Measurements from ENCODE around the gene TRAF3IP1.

DNA sequence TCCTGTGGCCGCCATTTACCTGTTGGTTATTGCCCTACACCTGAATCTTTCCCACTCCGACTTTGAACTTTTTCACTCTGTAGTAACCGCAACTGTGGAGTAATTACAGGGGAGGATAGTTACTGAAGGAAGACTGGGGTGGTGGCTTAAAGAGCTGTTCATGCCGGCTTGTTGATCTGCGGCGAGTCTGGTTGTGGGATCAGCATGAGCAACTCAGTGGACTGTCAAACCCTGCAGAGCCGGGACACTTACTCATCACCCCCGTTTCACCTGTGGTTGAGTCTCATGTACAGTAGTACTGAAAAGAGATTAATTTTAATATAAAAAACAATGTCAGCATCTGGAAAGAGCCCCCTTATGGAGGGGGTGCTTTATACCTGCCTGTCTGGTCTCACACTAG is 108.5 kb downstream of the TRAF3IP1 start:
- TF ChIP-seq, protein P1, sequence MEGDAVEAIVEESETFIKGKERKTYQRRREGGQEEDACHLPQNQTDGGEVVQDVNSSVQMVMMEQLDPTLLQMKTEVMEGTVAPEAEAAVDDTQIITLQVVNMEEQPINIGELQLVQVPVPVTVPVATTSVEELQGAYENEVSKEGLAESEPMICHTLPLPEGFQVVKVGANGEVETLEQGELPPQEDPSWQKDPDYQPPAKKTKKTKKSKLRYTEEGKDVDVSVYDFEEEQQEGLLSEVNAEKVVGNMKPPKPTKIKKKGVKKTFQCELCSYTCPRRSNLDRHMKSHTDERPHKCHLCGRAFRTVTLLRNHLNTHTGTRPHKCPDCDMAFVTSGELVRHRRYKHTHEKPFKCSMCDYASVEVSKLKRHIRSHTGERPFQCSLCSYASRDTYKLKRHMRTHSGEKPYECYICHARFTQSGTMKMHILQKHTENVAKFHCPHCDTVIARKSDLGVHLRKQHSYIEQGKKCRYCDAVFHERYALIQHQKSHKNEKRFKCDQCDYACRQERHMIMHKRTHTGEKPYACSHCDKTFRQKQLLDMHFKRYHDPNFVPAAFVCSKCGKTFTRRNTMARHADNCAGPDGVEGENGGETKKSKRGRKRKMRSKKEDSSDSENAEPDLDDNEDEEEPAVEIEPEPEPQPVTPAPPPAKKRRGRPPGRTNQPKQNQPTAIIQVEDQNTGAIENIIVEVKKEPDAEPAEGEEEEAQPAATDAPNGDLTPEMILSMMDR (IDR thresholded peaks at IDR 0.05), result no peak
- no peak for TF ChIP-seq POLR2AphosphoS5 (IDR thresholded peaks at IDR 0.05)
- TF ChIP-seq POLR2A (IDR thresholded peaks at IDR 0.05; ENCODE audit: low read depth), result no peak
